HFFc6 (cell line): Measurements from ENCODE around the gene GTSE1. TPM values are rescaled to one million over a fixed set of nuclear protein-coding genes. Genes with fewer than 3 reads are reported as not detected.

Source experiments
- DNase-seq: peaks from one replicate; pipeline ENCODE4 v3.0.0-alpha.2; 2018
- H3K27ac Mint-ChIP-seq: 2 replicates; pipeline ENCODE4 v1.8.0; 2020; ENCODE audit warnings: mild to moderate bottlenecking, mixed read lengths
- H3K27me3 Mint-ChIP-seq: 2 replicates; pipeline ENCODE4 v1.8.0; 2021; ENCODE audit warnings: mild to moderate bottlenecking, moderate library complexity, mixed read lengths; ENCODE audit not compliant: insufficient read depth
- H3K36me3 Mint-ChIP-seq: 2 replicates; pipeline ENCODE4 v1.8.0; 2021; ENCODE audit warnings: low read depth, mixed read lengths
- H3K4me1 Mint-ChIP-seq: 2 replicates; pipeline ENCODE4 v1.8.0; 2020; ENCODE audit warnings: low read depth, mixed read lengths
- H3K4me3 Mint-ChIP-seq: 2 replicates; pipeline ENCODE4 v1.8.0; 2020; ENCODE audit warnings: mild to moderate bottlenecking, moderate library complexity, mixed read lengths
- H3K9me3 Mint-ChIP-seq: 2 replicates; pipeline ENCODE4 v1.8.0; 2020; ENCODE audit warnings: mild to moderate bottlenecking, mixed read lengths
- CTCF ChIP-seq: fragments of 200-600 bp; sonication (generic); IDR thresholded peaks from 2 replicates; pipeline ENCODE4 v1.5.0; 2021; ENCODE audit warnings: antibody characterized with exemption, mild to moderate bottlenecking
- total RNA-seq, 6 experiments: library from RNA; stranded (reverse); fragmentation: NEBNext Ultra II Directional; extraction: Animal tissue kit (Norgen Biotek cat#: 25700); gene quantifications; 2 replicates in 1 of 6; 3 replicates in 5 of 6; pipeline ENCODE4 v1.2.3, GENCODE V29; 2021

The GTSE1 gene
- total RNA-seq, 6 experiments from 2014 or later, result 12.4 to 30.5 (median 27.9) TPM

GRCh38 chr22:46376908-46377524 is 80.3 kb downstream of the GTSE1 start:
- no peak for TF ChIP-seq CTCF
- H3K4me3 Mint-ChIP-seq, result no peak overlapping the region
- peaks cover 4% of the 10 kb centered on the region; the same call in 1 of the 2 replicates for H3K4me1 Mint-ChIP-seq
- peaks cover 12% of the 10 kb centered on the region for H3K9me3 Mint-ChIP-seq
- no peak for DNase-seq
- peaks cover 18% of the 10 kb centered on the region for H3K36me3 Mint-ChIP-seq
- no peak overlapping the region for H3K27ac Mint-ChIP-seq
- peaks cover 4% of the 10 kb centered on the region; the same call in 1 of the 2 replicates for H3K27me3 Mint-ChIP-seq

- H3K36me3 Mint-ChIP-seq, result peaks cover 23% of the 10 kb centered on the region
- no peak for TF ChIP-seq CTCF
- H3K27me3 Mint-ChIP-seq, result peaks cover 4% of the 10 kb centered on the region; the same call in 1 of the 2 replicates
- no peak overlapping the region for H3K4me3 Mint-ChIP-seq
- peaks cover 4% of the 10 kb centered on the region; the same call in 1 of the 2 replicates for H3K4me1 Mint-ChIP-seq
- peaks cover 12% of the 10 kb centered on the region for H3K9me3 Mint-ChIP-seq
- DNase-seq, result no peak
- no peak overlapping the region for H3K27ac Mint-ChIP-seq
Measured at GRCh38 chr22:46377525-46378425, 81.1 kb downstream of the GTSE1 start.

GRCh38 chr22:46378426-46379065 is 81.9 kb downstream of the GTSE1 start:
- DNase-seq, result no peak
- no peak overlapping the region for H3K27ac Mint-ChIP-seq
- peaks cover 12% of the 10 kb centered on the region for H3K9me3 Mint-ChIP-seq
- H3K4me1 Mint-ChIP-seq, result peaks cover 4% of the 10 kb centered on the region; the same call in 1 of the 2 replicates
- H3K4me3 Mint-ChIP-seq, result no peak overlapping the region
- no peak for TF ChIP-seq CTCF
- peaks cover 25% of the 10 kb centered on the region for H3K36me3 Mint-ChIP-seq
- H3K27me3 Mint-ChIP-seq, result peaks cover 4% of the 10 kb centered on the region; the same call in 1 of the 2 replicates

- H3K27ac Mint-ChIP-seq, result no peak overlapping the region
- peaks cover 12% of the 10 kb centered on the region for H3K9me3 Mint-ChIP-seq
- no peak overlapping the region for H3K4me3 Mint-ChIP-seq
- peaks cover 4% of the 10 kb centered on the region; the same call in 1 of the 2 replicates for H3K4me1 Mint-ChIP-seq
- H3K36me3 Mint-ChIP-seq, result peaks cover 25% of the 10 kb centered on the region
- no peak for DNase-seq
- TF ChIP-seq CTCF, result no peak
- peaks cover 6% of the 10 kb centered on the region for H3K27me3 Mint-ChIP-seq
Measured at GRCh38 chr22:46379066-46379930, 82.6 kb downstream of the GTSE1 start.

GRCh38 chr22:46380069-46380468 is 83.4 kb downstream of the GTSE1 start:
- H3K4me1 Mint-ChIP-seq, result peaks cover 4% of the 10 kb centered on the region; the same call in 1 of the 2 replicates
- peaks cover 11% of the 10 kb centered on the region for H3K9me3 Mint-ChIP-seq
- H3K4me3 Mint-ChIP-seq, result no peak overlapping the region
- no peak for TF ChIP-seq CTCF
- no peak overlapping the region for H3K27ac Mint-ChIP-seq
- DNase-seq, result no peak
- H3K27me3 Mint-ChIP-seq, result peaks cover 6% of the 10 kb centered on the region
- H3K36me3 Mint-ChIP-seq, result peaks cover 25% of the 10 kb centered on the region
